ENCODE measurements around the gene PTPRZ1.

The PTPRZ1 gene

DNA sequence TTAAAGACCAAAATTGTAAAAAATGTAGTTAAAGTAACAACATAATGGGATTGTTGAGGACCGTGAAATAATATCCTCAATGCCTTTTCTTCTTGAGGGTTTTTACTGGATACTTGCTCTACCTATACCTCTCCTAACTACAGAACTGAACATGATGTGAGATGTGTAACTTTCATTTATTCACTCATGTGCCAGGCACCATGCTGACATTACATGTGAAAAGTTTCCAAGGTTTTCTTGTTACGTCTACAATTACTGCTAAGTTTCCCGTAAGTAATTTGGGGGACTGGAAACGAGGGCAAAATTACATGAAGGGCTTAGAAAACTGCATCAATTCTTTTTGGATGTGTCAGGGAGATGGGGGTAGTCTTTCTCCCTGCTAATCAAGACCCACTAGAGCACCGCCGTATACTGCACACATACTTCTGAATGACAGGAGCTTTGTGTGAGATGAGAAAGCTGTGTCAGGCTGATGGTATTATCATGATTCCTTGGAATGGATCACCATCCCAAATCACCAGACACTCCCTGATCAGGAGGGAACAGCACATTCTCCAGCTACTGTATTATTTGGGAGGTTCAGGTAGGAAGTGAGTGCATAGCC is 41.8 kb downstream of the PTPRZ1 start:
- no peaks in the 10 kb centered on the region for H3K36me3 ChIP-seq (ENCODE audit: control insufficient read depth, insufficient read depth, low read length)
- no peak for TF ChIP-seq CTCF (IDR thresholded peaks at IDR 0.05; ENCODE audit: insufficient read depth, low read length, poor library complexity, severe bottlenecking)
- H3K27me3 ChIP-seq (replicated peaks; ENCODE audit: control insufficient read depth, insufficient read depth, low read length), result no peaks in the 10 kb centered on the region
- no peak for DNase-seq (ENCODE audit: extremely low read depth, insufficient read length)
- H3K4me3 ChIP-seq (replicated peaks; ENCODE audit: low read depth, low read length), result no peak overlapping the region

GRCh38 chr7:121916211-121916610 is 43.2 kb downstream of the PTPRZ1 start:
- Histone ChIP-seq H3K4me3 (replicated peaks; ENCODE audit: low read depth, low read length) (no peak overlapping the region), H3K27me3 (replicated peaks; ENCODE audit: control insufficient read depth, insufficient read depth, low read length) (no peaks in the 10 kb centered on the region), H3K36me3 (ENCODE audit: control insufficient read depth, insufficient read depth, low read length) (no peaks in the 10 kb centered on the region)
- DNase-seq (ENCODE audit: extremely low read depth, insufficient read length), result no peak
- TF ChIP-seq CTCF (IDR thresholded peaks at IDR 0.05; ENCODE audit: insufficient read depth, low read length, poor library complexity, severe bottlenecking), result no peak

- TF ChIP-seq CTCF (IDR thresholded peaks at IDR 0.05; ENCODE audit: insufficient read depth, low read length, poor library complexity, severe bottlenecking), result no peak
- DNase-seq (ENCODE audit: extremely low read depth, insufficient read length), result no peak
- H3K4me3 ChIP-seq (replicated peaks; ENCODE audit: low read depth, low read length), result no peak overlapping the region
- no peaks in the 10 kb centered on the region for H3K27me3 ChIP-seq (replicated peaks; ENCODE audit: control insufficient read depth, insufficient read depth, low read length)
- no peaks in the 10 kb centered on the region for H3K36me3 ChIP-seq (ENCODE audit: control insufficient read depth, insufficient read depth, low read length)
Measured at GRCh38 chr7:121919986-121920385, 47.0 kb downstream of the PTPRZ1 start.

GRCh38 chr7:121924269-121925186 is 51.6 kb downstream of the PTPRZ1 start:
- Histone ChIP-seq H3K27me3 (replicated peaks; ENCODE audit: control insufficient read depth, insufficient read depth, low read length) (no peaks in the 10 kb centered on the region; the same call in 1 of the 2 replicates), H3K4me3 (replicated peaks; ENCODE audit: low read depth, low read length) (no peak overlapping the region), H3K36me3 (ENCODE audit: control insufficient read depth, insufficient read depth, low read length) (no peaks in the 10 kb centered on the region)
- TF ChIP-seq CTCF (IDR thresholded peaks at IDR 0.05; ENCODE audit: insufficient read depth, low read length, poor library complexity, severe bottlenecking), result no peak
- no peak for DNase-seq (ENCODE audit: extremely low read depth, insufficient read length)

- no peak for DNase-seq (ENCODE audit: extremely low read depth, insufficient read length)
- Histone ChIP-seq H3K27me3 (replicated peaks; ENCODE audit: control insufficient read depth, insufficient read depth, low read length) (no peaks in the 10 kb centered on the region; the same call in 1 of the 2 replicates), H3K36me3 (ENCODE audit: control insufficient read depth, insufficient read depth, low read length) (no peaks in the 10 kb centered on the region), H3K4me3 (replicated peaks; ENCODE audit: low read depth, low read length) (no peak overlapping the region)
- no peak for TF ChIP-seq CTCF (IDR thresholded peaks at IDR 0.05; ENCODE audit: insufficient read depth, low read length, poor library complexity, severe bottlenecking)
Measured at GRCh38 chr7:121931149-121931902, 58.4 kb downstream of the PTPRZ1 start.
